Right lobe of liver (tissue), 6 donors: ENCODE measurements around the gene PPM1J. TPM values are rescaled to one million over a fixed set of nuclear protein-coding genes. Genes with fewer than 3 reads are reported as not detected.

Experiments used
- ATAC-seq, 4 donors: fragments of 200-7000 bp; cut with Tn5 transposase; one replicate each; pipeline ENCODE4 v1.9.1; 2020; ENCODE audit warnings: mild to moderate bottlenecking in 4 of 4, moderate library complexity in 4 of 4
- DNase-seq, 3 donors: peaks; one replicate each; pipeline ENCODE4 v3.0.0-alpha.2; 2020
- H3K27ac ChIP-seq, 3 donors: fragments of 200-600 bp; one replicate each; pipeline ENCODE4 v1.8.0; 2022
- H3K27me3 ChIP-seq, 2 donors: fragments of 200-600 bp; one replicate each; pipeline ENCODE4 v1.8.0; 2022
- H3K36me3 ChIP-seq, 4 donors: fragments of 200-600 bp; sonication (generic) in 1 of 4; one replicate each; pipeline versions ENCODE4 v1.5.1 to v1.8.0; 2017 to 2022; ENCODE audit warnings: control low read depth in 1 of 4
- H3K4me1 ChIP-seq, 4 donors: fragments of 200-600 bp; sonication (generic) in 1 of 4; one replicate each; pipeline versions ENCODE4 v1.5.1 to v1.8.0; 2017 to 2022; ENCODE audit warnings: control low read depth in 1 of 4
- H3K4me3 ChIP-seq, 3 donors: fragments of 200-600 bp; one replicate each; pipeline ENCODE4 v1.8.0; 2022
- H3K9me3 ChIP-seq, 4 donors: fragments of 200-600 bp; sonication (generic) in 1 of 4; one replicate each; pipeline versions ENCODE4 v1.5.1 to v1.8.0; 2017 to 2022; ENCODE audit warnings: control low read depth in 1 of 4
- POLR2A ChIP-seq: fragments of 450-650 bp; IDR thresholded peaks from one replicate; pipeline ENCODE4 v1.6.1; 2017; ENCODE audit warnings: antibody characterized with exemption, mild to moderate bottlenecking
- WGBS: methylation state at CpG from one replicate; pipeline ENCODE4 v1.1.6; 2018; ENCODE audit warnings: low coverage, low lambda C conversion rate; ENCODE audit not compliant: insufficient coverage; ENCODE audit errors: missing lambda C conversion rate; 5-methylcytosine and 5-hydroxymethylcytosine counted together
- intact Hi-C, 2 donors: fragments of 100-400 bp; cut with DNase I; formaldehyde crosslinking; loops; one replicate each; pipeline versions ENCODE4 v1.11.2 to v1.14.1; 2022
- total RNA-seq, 6 experiments: library from RNA; depleted of rRNA in 2 of 6; stranded (reverse); fragments of >200 nt in 2 of 6; fragmentation: NEBNext Ultra II Directional in 3 of 6; extraction: Animal tissue kit (Norgen Biotek cat#: 25700) in 3 of 6; gene quantifications; one replicate each; pipeline versions ENCODE4 v1.1.0 to v1.2.4, GENCODE V29; 2016 to 2023
- TF ChIP-seq, protein P1 (sequence below), 4 donors: fragments of 200-600 bp in 3 of 4; fragments of 450-650 bp in 1 of 4; IDR thresholded peaks; one replicate each; pipeline versions ENCODE4 v1.5.1 to v1.8.0; 2016 to 2022; ENCODE audit warnings: antibody characterized with exemption in 4 of 4, mild to moderate bottlenecking in 2 of 4
- donor health status: DM: no; HTN: yes; CAD: no.
- donor health status: DM: no; HTN: no; CAD: no.
- donor health status: DM: no; HTN: no; CAD: no.
- donor health status: DM: no; HTN: yes; CAD: no.
- donor health status: DM: no; HTN: yes; CAD: no.

The PPM1J gene
- total RNA-seq, 6 experiments from 2014 or later: 0.15 to 1.2 (median 0.40) TPM

DNA sequence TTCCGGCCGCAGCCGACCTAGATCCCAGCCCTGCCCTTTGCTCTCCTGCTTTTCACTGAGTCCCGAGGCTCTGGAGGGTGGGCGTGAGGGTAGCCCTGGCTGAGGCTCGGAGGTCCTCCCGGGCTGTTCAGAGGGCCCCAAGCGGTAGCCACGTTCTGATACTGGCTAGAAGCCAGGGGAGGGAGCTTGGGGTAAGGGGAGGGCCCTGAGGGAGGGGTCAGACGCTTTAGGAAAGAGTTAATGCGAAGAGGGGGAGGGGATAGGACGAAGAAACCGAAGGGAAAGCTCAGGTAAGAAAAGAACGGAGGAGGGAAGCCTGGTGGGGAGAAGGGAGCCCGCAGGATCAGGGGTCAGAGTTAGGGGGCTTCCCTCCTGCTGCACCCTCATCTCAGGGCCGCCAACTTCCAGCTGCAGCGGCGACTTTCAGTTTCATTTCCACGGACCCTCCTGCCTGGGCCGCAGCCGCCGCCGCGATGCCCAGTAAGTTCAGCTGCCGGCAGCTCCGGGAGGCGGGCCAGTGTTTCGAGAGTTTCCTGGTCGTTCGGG lies 40.6 kb downstream of the PPM1J start, which contains the start of gene MOV10:
Gene MOV10, plus strand, starts transcription at position 220 of the 546 bp plus-strand sequence. Its CDS starts 254 bp downstream, at position 474.
- peak within 1 kb of the TSS; percentile 76 to 85 (median 82) for H3K4me3 ChIP-seq
- no peaks in the 10 kb centered on the region for H3K9me3 ChIP-seq
- peak within 1 kb of the TSS; percentile 85 to 96 (median 96) for H3K27ac ChIP-seq
- H3K36me3 ChIP-seq: peaks cover 0 to 23% (median 3%) of the 10 kb centered on the region in 4 donors
- WGBS: 0% methylated on average over 14 of the region's 30 CpGs
- H3K4me1 ChIP-seq: peaks cover 0 to 19% (median 5%) of the 10 kb centered on the region in 4 donors
- ATAC-seq: peak; percentile 78 to 83 (median 80)
- no peak for TF ChIP-seq POLR2A
- TF ChIP-seq, protein P1, sequence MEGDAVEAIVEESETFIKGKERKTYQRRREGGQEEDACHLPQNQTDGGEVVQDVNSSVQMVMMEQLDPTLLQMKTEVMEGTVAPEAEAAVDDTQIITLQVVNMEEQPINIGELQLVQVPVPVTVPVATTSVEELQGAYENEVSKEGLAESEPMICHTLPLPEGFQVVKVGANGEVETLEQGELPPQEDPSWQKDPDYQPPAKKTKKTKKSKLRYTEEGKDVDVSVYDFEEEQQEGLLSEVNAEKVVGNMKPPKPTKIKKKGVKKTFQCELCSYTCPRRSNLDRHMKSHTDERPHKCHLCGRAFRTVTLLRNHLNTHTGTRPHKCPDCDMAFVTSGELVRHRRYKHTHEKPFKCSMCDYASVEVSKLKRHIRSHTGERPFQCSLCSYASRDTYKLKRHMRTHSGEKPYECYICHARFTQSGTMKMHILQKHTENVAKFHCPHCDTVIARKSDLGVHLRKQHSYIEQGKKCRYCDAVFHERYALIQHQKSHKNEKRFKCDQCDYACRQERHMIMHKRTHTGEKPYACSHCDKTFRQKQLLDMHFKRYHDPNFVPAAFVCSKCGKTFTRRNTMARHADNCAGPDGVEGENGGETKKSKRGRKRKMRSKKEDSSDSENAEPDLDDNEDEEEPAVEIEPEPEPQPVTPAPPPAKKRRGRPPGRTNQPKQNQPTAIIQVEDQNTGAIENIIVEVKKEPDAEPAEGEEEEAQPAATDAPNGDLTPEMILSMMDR (IDR thresholded peaks at IDR 0.05): peak in 1 of 4 donors; percentile 0
- peak; percentile 79 to 84 (median 81) for DNase-seq
- intact Hi-C loops: no loop called here
- no peaks in the 10 kb centered on the region for H3K27me3 ChIP-seq

DNA sequence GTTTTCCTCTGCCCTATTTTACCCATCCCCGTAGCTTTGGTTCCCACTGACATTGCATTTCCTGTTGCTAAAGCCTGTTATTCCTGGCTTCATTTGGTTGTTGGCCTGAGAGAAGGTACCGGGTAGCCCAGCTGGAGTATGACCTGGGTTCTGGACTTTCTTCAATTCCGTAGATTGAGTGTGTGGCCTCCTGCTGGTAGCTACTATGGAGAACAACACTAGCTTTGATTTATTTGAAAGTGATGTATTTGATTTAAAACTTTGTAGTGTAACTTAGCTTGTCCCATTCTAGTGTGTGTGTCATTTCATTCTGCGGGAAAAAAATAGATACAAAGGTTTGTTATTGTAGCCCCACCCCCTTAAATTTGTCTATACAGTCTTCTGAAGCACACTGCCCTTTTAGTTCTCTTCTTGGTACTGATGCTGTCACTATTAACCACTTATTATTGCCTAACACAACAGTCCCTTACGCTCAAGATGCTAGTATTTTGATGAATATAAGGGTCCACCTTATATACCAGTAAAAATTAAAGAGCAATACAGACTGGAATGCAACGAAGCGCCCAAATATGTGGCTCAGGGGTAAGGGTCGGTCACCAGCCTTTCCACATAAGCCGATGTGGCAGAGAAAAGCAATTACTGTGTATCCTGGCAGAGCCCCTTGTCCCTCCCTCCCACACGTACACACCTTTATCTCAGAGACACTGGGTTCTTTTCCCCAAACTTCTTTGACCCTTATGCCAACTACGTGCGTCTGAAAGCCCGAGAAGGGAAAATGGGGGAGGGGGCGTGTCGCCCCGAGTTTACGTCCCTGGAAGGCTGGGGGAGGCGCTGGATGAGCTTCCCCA lies 41.3 kb downstream of the PPM1J start:
- intact Hi-C loops: no loop called here
- ATAC-seq (peak; percentile 62 to 71 (median 66)), DNase-seq (peak in 1 of 3 donors; percentile 56)
- H3K27ac ChIP-seq: peak overlapping the region; percentile 85 to 96 (median 96)
- no peaks in the 10 kb centered on the region for H3K9me3 ChIP-seq
- H3K4me1 ChIP-seq: peaks cover 0 to 19% (median 5%) of the 10 kb centered on the region in 4 donors
- no peak for TF ChIP-seq POLR2A
- TF ChIP-seq, protein P1 (IDR thresholded peaks at IDR 0.05): peak; percentile 40 to 59 (median 50)
- peaks cover 0 to 28% (median 4%) of the 10 kb centered on the region in 4 donors for H3K36me3 ChIP-seq
- H3K4me3 ChIP-seq: peak overlapping the region; percentile 76 to 85 (median 82)
- no peaks in the 10 kb centered on the region for H3K27me3 ChIP-seq
- 4% methylated on average over 18 of the region's 18 CpGs for WGBS

DNA sequence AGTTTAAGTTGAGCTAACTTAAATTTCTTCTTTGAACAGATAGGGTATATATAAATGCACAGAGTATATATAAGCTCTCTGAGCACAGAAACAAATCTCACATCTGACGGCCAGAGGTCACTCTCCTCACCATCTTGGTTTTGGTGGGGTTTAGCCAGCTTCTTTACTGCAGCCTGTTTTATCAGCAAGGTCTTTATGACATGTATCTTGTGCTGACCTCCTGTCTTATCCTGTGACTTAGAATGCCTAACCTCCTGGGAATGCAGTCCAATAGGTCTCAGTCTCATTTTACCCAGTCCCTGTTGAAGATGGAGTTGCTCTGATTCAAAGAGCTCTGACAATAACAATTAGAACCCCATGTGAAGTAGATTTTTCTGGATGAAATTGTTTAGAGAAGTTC lies 42.3 kb downstream of the PPM1J start:
- intact Hi-C loops: no loop called here
- peaks cover 0 to 36% (median 4%) of the 10 kb centered on the region in 4 donors for H3K36me3 ChIP-seq
- H3K9me3 ChIP-seq: no peaks in the 10 kb centered on the region
- 86% methylated on average over 1 of the region's 1 CpG for WGBS
- TF ChIP-seq POLR2A: no peak
- TF ChIP-seq, protein P1 (IDR thresholded peaks at IDR 0.05): no peak
- no peak overlapping the region for H3K4me3 ChIP-seq
- ATAC-seq (no peak), DNase-seq (no peak)
- no peak overlapping the region for H3K27ac ChIP-seq
- H3K4me1 ChIP-seq: peaks cover 0 to 19% (median 5%) of the 10 kb centered on the region in 4 donors
- no peaks in the 10 kb centered on the region for H3K27me3 ChIP-seq

DNA sequence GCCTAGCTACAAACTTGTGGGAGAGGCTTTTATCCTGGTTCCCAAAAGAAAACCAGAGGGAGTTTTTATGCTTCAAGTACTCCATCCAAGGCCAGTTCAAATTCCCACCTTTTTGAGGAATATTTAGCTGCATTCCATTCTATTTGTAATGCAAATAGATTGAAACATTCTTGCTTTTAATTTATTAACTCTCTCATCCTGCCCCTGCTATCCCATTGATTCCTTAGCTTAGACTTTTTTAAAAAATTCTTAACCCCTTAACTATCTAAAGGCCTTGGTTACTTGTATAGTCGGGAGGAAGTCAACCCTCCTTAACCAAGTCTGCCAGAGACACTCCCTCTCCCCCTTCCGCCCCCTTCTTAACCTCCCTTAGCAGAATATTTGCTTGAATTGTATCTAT lies 43.1 kb downstream of the PPM1J start:
- ATAC-seq (no peak), DNase-seq (no peak)
- no peak overlapping the region for H3K27ac ChIP-seq
- H3K9me3 ChIP-seq: no peaks in the 10 kb centered on the region
- H3K27me3 ChIP-seq: no peaks in the 10 kb centered on the region
- no peak for TF ChIP-seq POLR2A
- TF ChIP-seq, protein P1 (IDR thresholded peaks at IDR 0.05): no peak
- H3K4me1 ChIP-seq: peaks cover 0 to 19% (median 5%) of the 10 kb centered on the region in 4 donors
- H3K36me3 ChIP-seq: peaks cover 0 to 42% (median 7%) of the 10 kb centered on the region in 4 donors
- intact Hi-C loops: no loop called here
- WGBS: 69% methylated on average over 2 of the region's 2 CpGs
- no peak overlapping the region for H3K4me3 ChIP-seq
